Measurements from ENCODE around the gene NR5A2.

Gene NR5A2

DNA sequence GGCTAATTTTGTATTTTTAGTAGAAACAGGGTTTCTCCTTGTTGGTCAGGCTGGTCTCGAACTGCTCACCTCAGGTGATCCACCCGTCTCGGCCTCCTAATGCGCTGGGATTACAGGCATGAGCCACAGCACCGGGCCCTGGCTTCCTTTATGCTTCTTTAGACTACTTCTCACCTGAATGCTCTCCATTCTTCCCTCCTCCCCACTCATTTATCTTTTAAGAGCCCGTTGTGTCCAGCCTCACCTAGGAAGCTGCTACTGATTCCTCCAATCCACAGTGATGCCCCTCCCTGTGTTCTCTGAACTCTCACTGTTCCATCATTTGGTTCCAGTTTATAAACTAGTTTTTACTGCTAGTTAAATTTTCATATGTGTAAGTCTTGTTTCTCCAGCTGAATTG lies 44.9 kb upstream of the NR5A2 start:
- H3K79me2 ChIP-seq (ENCODE audit: insufficient read depth, low read depth) = no peaks in the 10 kb centered on the region
- no peak overlapping the region for H3K27ac ChIP-seq
- no peak overlapping the region for H3K4me3 ChIP-seq (IDR thresholded peaks at IDR 0.05; ENCODE audit: insufficient read depth, low read depth, low read length)
- H4K20me1 ChIP-seq (ENCODE audit: insufficient read depth) = no peaks in the 10 kb centered on the region
- no peak overlapping the region for H2AFZ ChIP-seq (ENCODE audit: low read depth)
- H3K4me1 ChIP-seq (ENCODE audit: low read depth, poor library complexity, severe bottlenecking) = no peaks in the 10 kb centered on the region
- H3K36me3 ChIP-seq (ENCODE audit: insufficient read depth) = no peaks in the 10 kb centered on the region
- no peak overlapping the region for H3K9ac ChIP-seq
- H3K27me3 ChIP-seq (ENCODE audit: insufficient read depth, low read depth) = no peaks in the 10 kb centered on the region
- TF ChIP-seq, protein P1, sequence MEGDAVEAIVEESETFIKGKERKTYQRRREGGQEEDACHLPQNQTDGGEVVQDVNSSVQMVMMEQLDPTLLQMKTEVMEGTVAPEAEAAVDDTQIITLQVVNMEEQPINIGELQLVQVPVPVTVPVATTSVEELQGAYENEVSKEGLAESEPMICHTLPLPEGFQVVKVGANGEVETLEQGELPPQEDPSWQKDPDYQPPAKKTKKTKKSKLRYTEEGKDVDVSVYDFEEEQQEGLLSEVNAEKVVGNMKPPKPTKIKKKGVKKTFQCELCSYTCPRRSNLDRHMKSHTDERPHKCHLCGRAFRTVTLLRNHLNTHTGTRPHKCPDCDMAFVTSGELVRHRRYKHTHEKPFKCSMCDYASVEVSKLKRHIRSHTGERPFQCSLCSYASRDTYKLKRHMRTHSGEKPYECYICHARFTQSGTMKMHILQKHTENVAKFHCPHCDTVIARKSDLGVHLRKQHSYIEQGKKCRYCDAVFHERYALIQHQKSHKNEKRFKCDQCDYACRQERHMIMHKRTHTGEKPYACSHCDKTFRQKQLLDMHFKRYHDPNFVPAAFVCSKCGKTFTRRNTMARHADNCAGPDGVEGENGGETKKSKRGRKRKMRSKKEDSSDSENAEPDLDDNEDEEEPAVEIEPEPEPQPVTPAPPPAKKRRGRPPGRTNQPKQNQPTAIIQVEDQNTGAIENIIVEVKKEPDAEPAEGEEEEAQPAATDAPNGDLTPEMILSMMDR (conservative IDR thresholded peaks at IDR 0.05; ENCODE audit: low read depth, low read length) = no peak
- H3K4me2 ChIP-seq = no peak overlapping the region

GRCh38 chr1:199983531-199983930 lies 44.0 kb upstream of the NR5A2 start:
- Histone ChIP-seq H3K27me3 (ENCODE audit: insufficient read depth, low read depth) (no peaks in the 10 kb centered on the region), H3K79me2 (ENCODE audit: insufficient read depth, low read depth) (no peaks in the 10 kb centered on the region), H3K4me3 (IDR thresholded peaks at IDR 0.05; ENCODE audit: insufficient read depth, low read depth, low read length) (no peak overlapping the region), H3K4me1 (ENCODE audit: low read depth, poor library complexity, severe bottlenecking) (no peaks in the 10 kb centered on the region), H3K36me3 (ENCODE audit: insufficient read depth) (no peaks in the 10 kb centered on the region), H3K4me2 (no peak overlapping the region), H3K9ac (no peak overlapping the region), H4K20me1 (ENCODE audit: insufficient read depth) (no peaks in the 10 kb centered on the region), H3K27ac (no peak overlapping the region), H2AFZ (ENCODE audit: low read depth) (no peak overlapping the region)
- TF ChIP-seq, protein P1 (conservative IDR thresholded peaks at IDR 0.05; ENCODE audit: low read depth, low read length) = no peak

DNA sequence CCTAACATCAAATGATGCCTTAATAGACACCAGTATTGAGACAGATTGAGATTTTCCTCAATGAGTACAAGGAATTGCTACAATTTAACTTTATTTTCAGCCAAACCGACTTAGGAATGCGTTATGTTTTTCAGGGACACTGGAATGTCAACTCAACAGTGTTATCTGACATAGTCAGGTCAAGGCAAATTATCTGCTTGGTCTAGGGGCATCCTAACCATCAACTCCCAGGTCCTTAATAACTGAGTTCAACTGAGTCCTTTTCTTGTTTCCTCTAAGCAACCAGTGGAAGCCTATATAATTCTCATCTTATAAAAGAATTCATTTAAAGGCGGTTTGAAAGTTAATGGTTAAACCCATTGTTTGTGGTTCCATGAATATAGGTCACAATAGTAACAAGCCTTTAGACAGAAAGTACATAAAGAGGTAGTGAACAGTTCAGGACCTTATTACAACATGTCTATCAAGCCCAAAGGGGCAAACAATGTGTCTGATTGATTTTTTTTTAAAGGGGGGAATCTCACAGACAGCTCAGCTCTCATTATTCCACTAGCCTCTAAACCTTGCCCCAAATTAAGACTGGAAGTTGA lies 32.3 kb upstream of the NR5A2 start:
- Histone ChIP-seq H4K20me1 (ENCODE audit: insufficient read depth) (no peaks in the 10 kb centered on the region), H3K27ac (no peak overlapping the region), H3K36me3 (ENCODE audit: insufficient read depth) (no peaks in the 10 kb centered on the region), H3K79me2 (ENCODE audit: insufficient read depth, low read depth) (no peaks in the 10 kb centered on the region), H3K4me3 (IDR thresholded peaks at IDR 0.05; ENCODE audit: insufficient read depth, low read depth, low read length) (no peak overlapping the region), H3K9ac (no peak overlapping the region), H3K4me2 (no peak overlapping the region), H3K27me3 (ENCODE audit: insufficient read depth, low read depth) (no peaks in the 10 kb centered on the region), H2AFZ (ENCODE audit: low read depth) (no peak overlapping the region), H3K4me1 (ENCODE audit: low read depth, poor library complexity, severe bottlenecking) (no peaks in the 10 kb centered on the region)
- TF ChIP-seq, protein P1 (conservative IDR thresholded peaks at IDR 0.05; ENCODE audit: low read depth, low read length) = no peak

- Histone ChIP-seq H4K20me1 (ENCODE audit: insufficient read depth) (no peaks in the 10 kb centered on the region), H3K9ac (no peak overlapping the region), H3K36me3 (ENCODE audit: insufficient read depth) (no peaks in the 10 kb centered on the region), H3K79me2 (ENCODE audit: insufficient read depth, low read depth) (no peaks in the 10 kb centered on the region), H3K27me3 (ENCODE audit: insufficient read depth, low read depth) (no peaks in the 10 kb centered on the region), H2AFZ (ENCODE audit: low read depth) (no peak overlapping the region), H3K27ac (no peak overlapping the region), H3K4me1 (ENCODE audit: low read depth, poor library complexity, severe bottlenecking) (no peaks in the 10 kb centered on the region), H3K4me3 (IDR thresholded peaks at IDR 0.05; ENCODE audit: insufficient read depth, low read depth, low read length) (no peak overlapping the region), H3K4me2 (no peak overlapping the region)
- TF ChIP-seq, protein P1 (conservative IDR thresholded peaks at IDR 0.05; ENCODE audit: low read depth, low read length) = no peak
These were observed 22.3 kb upstream of the NR5A2 start for GRCh38 chr1:200005165-200005564.

Measured in KMS-11 (cell line).